GM12878 (cell line): ENCODE data around the gene PTPN22. TPM values are rescaled to one million over a fixed set of nuclear protein-coding genes. Genes with fewer than 3 reads are reported as not detected.

Experiments used
- ASH2L ChIP-seq: fragments of 300-600, 200-600 bp; sonication (generic); IDR thresholded peaks from 2 replicates; pipeline ENCODE4 v1.6.1; 2017; ENCODE audit warnings: low read depth, mild to moderate bottlenecking, borderline replicate concordance
- CBFB ChIP-seq: IDR thresholded peaks from 2 replicates; pipeline ENCODE4 v1.6.1; 2016; ENCODE audit warnings: antibody characterized with exemption, low read depth
- CHD2 ChIP-seq: IDR thresholded peaks from 2 replicates; pipeline ENCODE4 v1.6.1; 2011; ENCODE audit warnings: low read depth, low read length, improper control_type of control experiment, borderline replicate concordance
- EGR1 ChIP-seq, 2 experiments: IDR thresholded peaks; 1 replicate in 1 of 2; 2 replicates in 1 of 2; pipeline ENCODE4 v1.6.1; 2011 to 2012; ENCODE audit warnings: low read depth in 2 of 2, low read length in 2 of 2, borderline replicate concordance in 1 of 2, mild to moderate bottlenecking in 1 of 2, moderate library complexity in 1 of 2
- EP300 ChIP-seq, 2 experiments: fragments of 150-350 bp in 1 of 2; IDR thresholded peaks; 2 replicates each; pipeline ENCODE4 v1.6.1; 2011 to 2012; ENCODE audit warnings: low read depth in 2 of 2, low read length in 2 of 2, borderline replicate concordance in 1 of 2, improper control_type of control experiment in 1 of 2, inconsistent platforms in 1 of 2; ENCODE audit not compliant: control insufficient read depth in 1 of 2
- FOXM1 ChIP-seq: IDR thresholded peaks from 2 replicates; pipeline ENCODE4 v1.6.1; 2012; ENCODE audit warnings: low read depth, mild to moderate bottlenecking, inconsistent platforms, low read length, moderate library complexity
- HDAC6 ChIP-seq: fragments of 200-600 bp; sonication (generic); IDR thresholded peaks from one replicate; pipeline ENCODE4 v1.8.0; 2017; ENCODE audit warnings: antibody characterized with exemption; ENCODE audit not compliant: unreplicated experiment
- IKZF1 ChIP-seq: fragments of 450-650 bp; conservative IDR thresholded peaks from 2 replicates; pipeline ENCODE4 v1.6.1; 2017; ENCODE audit warnings: antibody characterized with exemption, mild to moderate bottlenecking
- KDM1A ChIP-seq: fragments of 200-600 bp; sonication (generic); IDR thresholded peaks from 2 replicates; pipeline ENCODE4 v1.6.1; 2016; ENCODE audit warnings: borderline replicate concordance
- NR2C2 ChIP-seq: IDR thresholded peaks from 2 replicates; pipeline ENCODE4 v1.6.1; 2011; ENCODE audit warnings: borderline replicate concordance, low read depth; ENCODE audit not compliant: control insufficient read depth, insufficient read length
- PML ChIP-seq: IDR thresholded peaks from 2 replicates; pipeline ENCODE4 v1.6.1; 2012; ENCODE audit warnings: low read length, inconsistent platforms
- POLR2AphosphoS5 ChIP-seq: IDR thresholded peaks from 2 replicates; pipeline ENCODE4 v1.6.1; 2011; ENCODE audit warnings: mild to moderate bottlenecking, low read length, inconsistent platforms
- RAD21 ChIP-seq: IDR thresholded peaks from 2 replicates; pipeline ENCODE4 v1.6.1; 2011; ENCODE audit warnings: mild to moderate bottlenecking, low read depth, low read length, moderate library complexity; ENCODE audit not compliant: insufficient read depth
- RUNX3 ChIP-seq: IDR thresholded peaks from 2 replicates; pipeline ENCODE4 v1.6.1; 2012; ENCODE audit warnings: low read length, inconsistent platforms
- SKIL ChIP-seq: fragments of 450-650 bp; IDR thresholded peaks from 2 replicates; pipeline ENCODE4 v1.6.1; 2017; ENCODE audit warnings: mild to moderate bottlenecking, low read depth, inconsistent platforms; ENCODE audit not compliant: poor library complexity, severe bottlenecking
- SREBF1 ChIP-seq: IDR thresholded peaks from 2 replicates; pipeline ENCODE4 v1.6.1; 2012; ENCODE audit warnings: mild to moderate bottlenecking, low read length
- SREBF2 ChIP-seq: IDR thresholded peaks from 2 replicates; pipeline ENCODE4 v1.6.1; 2012; ENCODE audit warnings: mild to moderate bottlenecking, low read length
- SRF ChIP-seq, 2 experiments: IDR thresholded peaks; 2 replicates each; pipeline ENCODE4 v1.6.1; 2011; ENCODE audit warnings: low read depth in 2 of 2, low read length in 2 of 2, mild to moderate bottlenecking in 1 of 2, moderate library complexity in 1 of 2
- STAT3 ChIP-seq: IDR thresholded peaks from 2 replicates; pipeline ENCODE4 v1.6.1; 2011; ENCODE audit warnings: low read depth, low read length, improper control_type of control experiment
- TBL1XR1 ChIP-seq: IDR thresholded peaks from 2 replicates; pipeline ENCODE4 v1.6.1; 2012; ENCODE audit warnings: low read depth, low read length, improper control_type of control experiment
- ZNF274 ChIP-seq: IDR thresholded peaks from one replicate; pipeline ENCODE4 v1.8.0; 2011; ENCODE audit not compliant: insufficient read length, insufficient read depth
- polyA plus RNA-seq, 11 experiments: library from polyadenylated mRNA; depleted of rRNA in 4 of 11; unstranded in 6 of 11; stranded (reverse) in 5 of 11; fragments of >200 nt; fragmentation: Nextera tagmentation in 4 of 11; fragmentation: Illumina TruSeq in 1 of 11; extraction: Ambion mirVana in 4 of 11; extraction: Trizol in 1 of 11; gene quantifications; 1 replicate in 1 of 11; 2 replicates in 10 of 11; pipeline versions ENCODE4 v1.2.1 to v1.2.3, GENCODE V29; 2011 to 2016; ENCODE audit warnings: inconsistent platforms in 2 of 11, missing spikeins in 2 of 11, low read depth in 1 of 11
- total RNA-seq, 4 experiments: library from RNA; depleted of rRNA in 3 of 4; stranded (reverse); fragments of >200 nt in 3 of 4; fragmentation: Illumina TruSeq in 1 of 4; extraction: Trizol in 1 of 4; gene quantifications; 2 replicates each; pipeline versions ENCODE4 v1.2.1 to v1.2.3, GENCODE V29; 2013 to 2021
- TF ChIP-seq, protein P1 (sequence below): fragments of 450-650 bp; IDR thresholded peaks from 2 replicates; pipeline ENCODE4 v1.6.1; 2016; ENCODE audit warnings: mild to moderate bottlenecking
- TF ChIP-seq, protein P2 (sequence below): fragments of 450-650 bp; IDR thresholded peaks from 2 replicates; pipeline ENCODE4 v1.6.1; 2017; ENCODE audit warnings: mild to moderate bottlenecking
- TF ChIP-seq, protein P3 (sequence below): IDR thresholded peaks from 2 replicates; pipeline ENCODE4 v1.6.1; 2011; ENCODE audit warnings: mild to moderate bottlenecking, low read depth, low read length, moderate library complexity; ENCODE audit not compliant: insufficient replicate concordance

Gene PTPN22
- total and polyA plus RNA-seq, 10 of the 15 experiments (the other 5 are each of a cell fraction or from before 2014, with no cell fraction given): 22.8 to 65.1 (median 44.9) TPM

DNA sequence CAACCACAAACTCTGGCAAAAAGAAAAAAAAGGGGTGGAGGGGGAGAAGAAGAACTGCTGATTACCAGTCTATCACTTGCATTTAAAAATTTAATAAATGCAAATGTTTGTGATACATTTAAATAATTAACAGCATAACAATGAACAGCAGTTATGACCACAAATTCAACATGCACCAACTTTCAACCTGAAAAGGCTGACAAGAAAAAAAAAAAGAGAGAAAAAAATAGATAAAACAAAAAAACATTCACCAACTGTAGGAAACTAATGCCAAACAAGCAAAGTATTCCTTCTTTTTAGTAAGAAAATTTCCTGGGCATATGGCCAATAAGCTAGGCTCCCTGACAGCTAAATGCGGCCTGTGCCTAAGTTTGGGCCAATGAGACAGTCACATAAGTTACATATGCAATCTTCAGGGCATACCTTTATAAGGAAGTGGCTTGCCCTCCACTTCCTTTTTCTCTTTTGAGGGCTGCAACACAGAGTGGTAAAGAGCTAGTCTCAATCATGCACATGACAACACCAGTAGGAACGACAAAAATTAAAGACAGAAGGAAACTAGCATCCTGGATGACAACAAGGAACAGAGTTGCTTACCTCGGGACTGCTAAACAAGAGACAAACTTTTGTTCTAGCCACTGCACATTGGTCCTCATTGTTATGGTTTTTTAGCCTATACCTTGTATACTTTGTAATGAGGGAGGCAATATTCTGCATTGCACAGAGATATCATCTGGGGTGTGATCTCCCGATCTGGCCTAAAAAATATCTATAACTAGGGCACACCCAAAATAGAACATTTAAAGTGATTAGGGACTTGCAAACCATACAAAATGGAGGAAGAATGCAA, 88.0 kb downstream of the PTPN22 start (continued):
- TF ChIP-seq PML (peak; percentile 10; the same call in 1 of the 2 replicates), CHD2 (no peak), SRF (IDR thresholded peaks at IDR 0.05; ENCODE audit: low read depth in 2 of 2, low read length in 2 of 2) (peak; percentile 77 to 93), SREBF1 (no peak), FOXM1 (0 out of 2 replicates have a peak, but pooled peaks have one; percentile 15), CBFB (no peak), KDM1A (no peak), POLR2AphosphoS5 (no peak), IKZF1 (0 out of 2 replicates have a peak, but pooled peaks have one; percentile 1), NR2C2 (no peak), SKIL (no peak), SREBF2 (no peak), RUNX3 (peak; percentile 16; the same call in 1 of the 2 replicates), TBL1XR1 (no peak), ASH2L (no peak), HDAC6 (no peak), EP300 (IDR thresholded peaks at IDR 0.05; ENCODE audit: borderline replicate concordance in 1 of 2, control insufficient read depth in 1 of 2, low read depth in 2 of 2, low read length in 2 of 2) (0 out of 4 replicates have a peak, but pooled peaks of 1 of the 2 experiments have one; percentile 4), STAT3 (no peak), EGR1 (IDR thresholded peaks at IDR 0.05; ENCODE audit: borderline replicate concordance in 1 of 2, low read depth in 2 of 2, low read length in 2 of 2) (no peak), RAD21 (no peak), ZNF274 (no peak)
- TF ChIP-seq, protein P1, sequence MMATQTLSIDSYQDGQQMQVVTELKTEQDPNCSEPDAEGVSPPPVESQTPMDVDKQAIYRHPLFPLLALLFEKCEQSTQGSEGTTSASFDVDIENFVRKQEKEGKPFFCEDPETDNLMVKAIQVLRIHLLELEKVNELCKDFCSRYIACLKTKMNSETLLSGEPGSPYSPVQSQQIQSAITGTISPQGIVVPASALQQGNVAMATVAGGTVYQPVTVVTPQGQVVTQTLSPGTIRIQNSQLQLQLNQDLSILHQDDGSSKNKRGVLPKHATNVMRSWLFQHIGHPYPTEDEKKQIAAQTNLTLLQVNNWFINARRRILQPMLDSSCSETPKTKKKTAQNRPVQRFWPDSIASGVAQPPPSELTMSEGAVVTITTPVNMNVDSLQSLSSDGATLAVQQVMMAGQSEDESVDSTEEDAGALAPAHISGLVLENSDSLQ: no peak
- TF ChIP-seq, protein P2, sequence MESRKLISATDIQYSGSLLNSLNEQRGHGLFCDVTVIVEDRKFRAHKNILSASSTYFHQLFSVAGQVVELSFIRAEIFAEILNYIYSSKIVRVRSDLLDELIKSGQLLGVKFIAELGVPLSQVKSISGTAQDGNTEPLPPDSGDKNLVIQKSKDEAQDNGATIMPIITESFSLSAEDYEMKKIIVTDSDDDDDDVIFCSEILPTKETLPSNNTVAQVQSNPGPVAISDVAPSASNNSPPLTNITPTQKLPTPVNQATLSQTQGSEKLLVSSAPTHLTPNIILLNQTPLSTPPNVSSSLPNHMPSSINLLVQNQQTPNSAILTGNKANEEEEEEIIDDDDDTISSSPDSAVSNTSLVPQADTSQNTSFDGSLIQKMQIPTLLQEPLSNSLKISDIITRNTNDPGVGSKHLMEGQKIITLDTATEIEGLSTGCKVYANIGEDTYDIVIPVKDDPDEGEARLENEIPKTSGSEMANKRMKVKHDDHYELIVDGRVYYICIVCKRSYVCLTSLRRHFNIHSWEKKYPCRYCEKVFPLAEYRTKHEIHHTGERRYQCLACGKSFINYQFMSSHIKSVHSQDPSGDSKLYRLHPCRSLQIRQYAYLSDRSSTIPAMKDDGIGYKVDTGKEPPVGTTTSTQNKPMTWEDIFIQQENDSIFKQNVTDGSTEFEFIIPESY: no peak
- TF ChIP-seq, protein P3, sequence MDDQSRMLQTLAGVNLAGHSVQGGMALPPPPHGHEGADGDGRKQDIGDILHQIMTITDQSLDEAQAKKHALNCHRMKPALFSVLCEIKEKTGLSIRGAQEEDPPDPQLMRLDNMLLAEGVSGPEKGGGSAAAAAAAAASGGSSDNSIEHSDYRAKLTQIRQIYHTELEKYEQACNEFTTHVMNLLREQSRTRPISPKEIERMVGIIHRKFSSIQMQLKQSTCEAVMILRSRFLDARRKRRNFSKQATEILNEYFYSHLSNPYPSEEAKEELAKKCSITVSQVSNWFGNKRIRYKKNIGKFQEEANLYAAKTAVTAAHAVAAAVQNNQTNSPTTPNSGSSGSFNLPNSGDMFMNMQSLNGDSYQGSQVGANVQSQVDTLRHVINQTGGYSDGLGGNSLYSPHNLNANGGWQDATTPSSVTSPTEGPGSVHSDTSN: no peak
